Left lobe of liver (tissue), 2 donors: Measurements from ENCODE around the gene KNTC1. TPM values are rescaled to one million over a fixed set of nuclear protein-coding genes. Genes with fewer than 3 reads are reported as not detected.
"Not testable (repeated sequence)": the region's sequence is repeated elsewhere in the genome, so short reads cannot be mapped to it uniquely, and the experiment has no call there.

Experiments used
- ATAC-seq: fragments of 200-7000 bp; cut with Tn5 transposase; one replicate; pipeline ENCODE4 v1.9.1; 2020; ENCODE audit warnings: mild to moderate bottlenecking, moderate library complexity
- DNase-seq: peaks from one replicate; pipeline ENCODE4 v3.0.0-alpha.2; 2020; ENCODE audit warnings: low spot score
- total RNA-seq: library from RNA; stranded (reverse); gene quantifications from one replicate; pipeline ENCODE4 v1.2.1, GENCODE V29; 2021
- donor health status: DM: no; HTN: no; CAD: no; lungs with moderate emphysema.
- donor health status: DM: no; HTN: yes; CAD: no.

Gene KNTC1
- total RNA-seq, 1 donor from 2014 or later: 2.4 TPM

GRCh38 chr12:122506393-122506938 is 20.6 kb upstream of the KNTC1 start:
- no peak for ATAC-seq
- DNase-seq: no peak

GRCh38 chr12:122508163-122508562 is 18.9 kb upstream of the KNTC1 start:
- ATAC-seq: no peak
- DNase-seq: no peak

- not testable (repeated sequence) for ATAC-seq, DNase-seq
Measured at GRCh38 chr12:122513028-122513427, 14.0 kb upstream of the KNTC1 start.

GRCh38 chr12:122513660-122514059 is 13.4 kb upstream of the KNTC1 start:
- no peak for DNase-seq
- ATAC-seq: no peak

- ATAC-seq: no peak
- no peak for DNase-seq
Measured at GRCh38 chr12:122515275-122515674, 11.8 kb upstream of the KNTC1 start.

- no peak for ATAC-seq
Measured at GRCh38 chr12:122516544-122517361, 10.3 kb upstream of the KNTC1 start.

GRCh38 chr12:122517877-122518276 is 9.2 kb upstream of the KNTC1 start:
- ATAC-seq (no peak), DNase-seq (no peak)

More at GRCh38 chr12:122516544-122517361, 10.3 kb upstream of the KNTC1 start:
- DNase-seq: no peak

- DNase-seq: no peak
Measured at GRCh38 chr12:122518908-122519307, 8.1 kb upstream of the KNTC1 start.

GRCh38 chr12:122519418-122519817 is 7.6 kb upstream of the KNTC1 start:
- no peak for ATAC-seq
- no peak for DNase-seq

More at GRCh38 chr12:122518908-122519307, 8.1 kb upstream of the KNTC1 start:
- no peak for ATAC-seq

- ATAC-seq (no peak), DNase-seq (no peak)
Measured at GRCh38 chr12:122520676-122521075, 6.4 kb upstream of the KNTC1 start.

- no peak for ATAC-seq
- DNase-seq: no peak
Measured at GRCh38 chr12:122523280-122523679, 3.8 kb upstream of the KNTC1 start.

GRCh38 chr12:122523846-122524718 is 3.0 kb upstream of the KNTC1 start:
- ATAC-seq: no peak
- DNase-seq: no peak

- ATAC-seq (no peak), DNase-seq (no peak)
Measured at GRCh38 chr12:122527478-122527944, 462 bp downstream of the KNTC1 start.

GRCh38 chr12:122528582-122528981 is 1.5 kb downstream of the KNTC1 start:
- DNase-seq (no peak), ATAC-seq (no peak)

GRCh38 chr12:122528992-122529391 is 1.9 kb downstream of the KNTC1 start:
- no peak for ATAC-seq
- no peak for DNase-seq

- ATAC-seq (no peak), DNase-seq (no peak)
Measured at GRCh38 chr12:122533856-122534255, 6.8 kb downstream of the KNTC1 start.

- DNase-seq (no peak), ATAC-seq (no peak)
Measured at GRCh38 chr12:122537021-122537420, 10.0 kb downstream of the KNTC1 start.

GRCh38 chr12:122538496-122538895 is 11.4 kb downstream of the KNTC1 start:
- ATAC-seq: no peak

GRCh38 chr12:122544537-122544936 is 17.5 kb downstream of the KNTC1 start:
- DNase-seq (no peak), ATAC-seq (no peak)

More at GRCh38 chr12:122538496-122538895, 11.4 kb downstream of the KNTC1 start:
- DNase-seq: no peak

GRCh38 chr12:122545855-122546254 is 18.8 kb downstream of the KNTC1 start:
- DNase-seq: no peak
- ATAC-seq: no peak

GRCh38 chr12:122547330-122547729 is 20.3 kb downstream of the KNTC1 start:
- DNase-seq (no peak), ATAC-seq (no peak)
